Loucy (cell line): ENCODE results near the gene FAM13A.

ENCODE experiments used
- H2AFZ ChIP-seq: fragments of 200-600 bp; sonication (generic); 2 replicates; pipeline ENCODE4 v1.6.0; 2016; ENCODE audit warnings: antibody characterized with exemption, mild to moderate bottlenecking, low read length, moderate library complexity
- H3F3A ChIP-seq: fragments of 200-600 bp; 2 replicates; pipeline ENCODE4 v1.6.0; 2016; ENCODE audit warnings: antibody characterized with exemption, low read depth, mild to moderate bottlenecking
- H3K27me3 ChIP-seq: fragments of 200-600 bp; sonication (generic); 2 replicates; pipeline ENCODE4 v1.6.1; 2014; ENCODE audit warnings: low read length, mild to moderate bottlenecking; ENCODE audit not compliant: insufficient read depth, poor library complexity, severe bottlenecking
- H3K36me3 ChIP-seq: fragments of 200-600 bp; sonication (generic); 2 replicates; pipeline ENCODE4 v1.6.1; 2016; ENCODE audit warnings: low read length; ENCODE audit not compliant: insufficient read depth
- H3K4me1 ChIP-seq: fragments of 200-600 bp; sonication (generic); 2 replicates; pipeline ENCODE4 v1.5.1; 2014; ENCODE audit warnings: low read length, mild to moderate bottlenecking; ENCODE audit not compliant: insufficient read depth, poor library complexity, severe bottlenecking
- H3K4me2 ChIP-seq: fragments of 200-600 bp; sonication (generic); 2 replicates; pipeline ENCODE4 v1.6.0; 2014; ENCODE audit warnings: antibody characterized with exemption, low read length, low read depth, mild to moderate bottlenecking; ENCODE audit not compliant: poor library complexity, severe bottlenecking
- H3K4me3 ChIP-seq: fragments of 200-600 bp; sonication (generic); 2 replicates; pipeline ENCODE4 v1.5.1; 2014; ENCODE audit warnings: low read length, mild to moderate bottlenecking, mixed read lengths; ENCODE audit not compliant: poor library complexity, severe bottlenecking
- H3K79me2 ChIP-seq: fragments of 200-600 bp; sonication (generic); 2 replicates; pipeline ENCODE4 v1.6.1; 2014; ENCODE audit warnings: low read length; ENCODE audit not compliant: insufficient read depth
- H3K9ac ChIP-seq: fragments of 200-600 bp; sonication (generic); 2 replicates; pipeline ENCODE4 v1.6.0; 2014; ENCODE audit warnings: mild to moderate bottlenecking, low read depth, low read length, moderate library complexity; ENCODE audit not compliant: poor library complexity, severe bottlenecking
- H3K9me2 ChIP-seq: fragments of 200-600 bp; sonication (generic); replicated peaks from 2 replicates; pipeline ENCODE4 v1.6.1; 2016; ENCODE audit warnings: low read depth, low read length, mixed read lengths
- H3K9me3 ChIP-seq: fragments of 200-600 bp; sonication (generic); 2 replicates; pipeline ENCODE4 v1.6.1; 2014; ENCODE audit warnings: mild to moderate bottlenecking, antibody characterized with exemption, low read length, low read depth; ENCODE audit not compliant: insufficient read depth
- H4K20me1 ChIP-seq: fragments of 200-600 bp; sonication (generic); 2 replicates; pipeline ENCODE4 v1.6.0; 2014; ENCODE audit warnings: antibody characterized with exemption, low read length, mild to moderate bottlenecking; ENCODE audit not compliant: insufficient read depth, poor library complexity, severe bottlenecking
- CTCF ChIP-seq: fragments of 200-600 bp; sonication (generic); conservative IDR thresholded peaks from 2 replicates; pipeline ENCODE4 v1.5.1; 2014; ENCODE audit warnings: mild to moderate bottlenecking, antibody characterized with exemption, low read length
- EZH2phosphoT487 ChIP-seq: fragments of 200-600 bp; IDR thresholded peaks from 2 replicates; pipeline ENCODE4 v1.6.1; 2018; ENCODE audit warnings: antibody characterized with exemption, mild to moderate bottlenecking, moderate library complexity, borderline replicate concordance

FAM13A gene

DNA sequence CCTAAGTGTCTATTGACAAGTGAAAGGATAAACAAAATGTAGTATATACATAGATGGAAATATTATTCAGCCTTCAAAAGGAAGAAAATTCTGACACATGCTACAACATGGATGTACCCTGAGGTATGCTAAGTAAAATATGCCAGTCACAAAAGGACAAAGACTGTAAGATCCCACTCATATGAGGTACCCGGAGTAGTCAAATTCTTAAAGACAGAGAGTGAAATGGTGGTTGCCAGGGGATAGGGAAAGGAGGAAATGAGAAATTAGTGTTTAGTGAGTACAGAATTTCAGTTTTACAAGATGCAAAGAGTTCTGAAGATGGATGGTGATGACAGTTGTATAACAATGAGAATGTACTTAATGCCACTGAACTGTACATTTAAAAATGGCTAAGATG lies 257.1 kb downstream of the FAM13A start:
- Histone ChIP-seq H3K4me3 (no peak overlapping the region), H3K36me3 (no peaks in the 10 kb centered on the region), H3K4me2 (no peak overlapping the region), H3F3A (no peaks in the 10 kb centered on the region), H3K4me1 (no peaks in the 10 kb centered on the region), H3K27me3 (no peaks in the 10 kb centered on the region), H2AFZ (no peak overlapping the region), H4K20me1 (no peaks in the 10 kb centered on the region), H3K9me2 (no peaks in the 10 kb centered on the region), H3K79me2 (no peaks in the 10 kb centered on the region), H3K9ac (no peak overlapping the region), H3K9me3 (no peaks in the 10 kb centered on the region)
- TF ChIP-seq CTCF (no peak), EZH2phosphoT487 (no peak)

DNA sequence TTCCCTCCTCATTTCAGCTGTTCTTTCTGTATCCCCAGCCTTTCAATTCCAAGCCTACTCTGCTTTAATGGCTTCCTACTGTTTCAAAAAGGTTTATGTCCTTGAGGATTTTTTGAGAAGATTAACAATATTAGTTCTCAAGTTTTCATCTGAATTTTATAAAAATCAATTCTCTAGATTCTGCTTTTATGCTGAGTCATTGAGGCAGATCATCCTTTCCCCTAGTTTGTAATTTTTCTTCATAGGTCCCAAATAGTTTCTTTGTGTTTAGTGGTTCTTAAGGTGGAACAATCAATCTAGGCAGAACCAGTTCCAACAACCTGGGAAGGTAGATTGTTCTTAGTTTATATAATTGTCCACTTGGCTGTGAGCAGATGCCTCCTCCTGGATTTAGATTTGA lies 259.3 kb downstream of the FAM13A start:
- Histone ChIP-seq H2AFZ (no peak overlapping the region), H3F3A (no peaks in the 10 kb centered on the region), H4K20me1 (no peaks in the 10 kb centered on the region), H3K4me1 (no peaks in the 10 kb centered on the region), H3K9ac (no peak overlapping the region), H3K27me3 (no peaks in the 10 kb centered on the region), H3K4me3 (no peak overlapping the region), H3K9me2 (no peaks in the 10 kb centered on the region), H3K4me2 (no peak overlapping the region), H3K9me3 (no peaks in the 10 kb centered on the region), H3K36me3 (no peaks in the 10 kb centered on the region), H3K79me2 (no peaks in the 10 kb centered on the region)
- TF ChIP-seq CTCF: no peak
- no peak for TF ChIP-seq EZH2phosphoT487

DNA sequence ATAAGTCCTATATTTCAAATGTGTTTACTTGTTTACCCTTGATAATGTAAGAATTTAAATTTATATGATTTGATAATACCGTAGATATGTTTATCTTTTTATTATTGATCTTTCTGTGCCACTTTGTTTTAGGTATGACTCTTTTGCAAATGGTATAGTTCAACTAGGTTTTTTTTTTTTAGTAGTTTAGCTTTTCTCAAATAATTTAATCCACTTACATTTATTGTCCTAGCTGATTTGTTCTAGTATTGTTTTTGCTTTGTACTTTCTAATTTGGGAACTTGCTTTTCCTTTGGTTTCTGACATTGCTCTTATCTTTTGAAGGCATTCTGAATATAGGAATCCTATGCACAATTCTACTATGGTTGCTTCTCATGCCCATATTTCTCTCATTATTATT lies 260.4 kb downstream of the FAM13A start:
- Histone ChIP-seq H3K4me1 (no peaks in the 10 kb centered on the region), H2AFZ (no peak overlapping the region), H3K9me2 (no peaks in the 10 kb centered on the region), H3K9ac (no peak overlapping the region), H4K20me1 (no peaks in the 10 kb centered on the region), H3K9me3 (no peaks in the 10 kb centered on the region), H3K36me3 (no peaks in the 10 kb centered on the region), H3F3A (no peaks in the 10 kb centered on the region), H3K4me2 (no peak overlapping the region), H3K79me2 (no peaks in the 10 kb centered on the region), H3K4me3 (no peak overlapping the region), H3K27me3 (no peaks in the 10 kb centered on the region)
- TF ChIP-seq EZH2phosphoT487: no peak
- TF ChIP-seq CTCF: no peak
